Astrocyte of the hippocampus (primary cell): Measurements from ENCODE around the gene OR13C8.
A peak's percentile ranks its signal among the peaks of the same experiment; 100 is the strongest.
"Not testable (repeated sequence)": the region's sequence is repeated elsewhere in the genome, so short reads cannot be mapped to it uniquely, and the experiment has no call there.

Experiments
- DNase-seq: peaks from one replicate; pipeline ENCODE4 v3.0.0; 2011; ENCODE audit warnings: low read depth, low spot score

Gene OR13C8, protein sequence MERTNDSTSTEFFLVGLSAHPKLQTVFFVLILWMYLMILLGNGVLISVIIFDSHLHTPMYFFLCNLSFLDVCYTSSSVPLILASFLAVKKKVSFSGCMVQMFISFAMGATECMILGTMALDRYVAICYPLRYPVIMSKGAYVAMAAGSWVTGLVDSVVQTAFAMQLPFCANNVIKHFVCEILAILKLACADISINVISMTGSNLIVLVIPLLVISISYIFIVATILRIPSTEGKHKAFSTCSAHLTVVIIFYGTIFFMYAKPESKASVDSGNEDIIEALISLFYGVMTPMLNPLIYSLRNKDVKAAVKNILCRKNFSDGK

GRCh38 chr9:104568868-104569267, at the start of gene OR13C8:
Gene OR13C8, plus strand, starts transcription at chr9:104569168. Its CDS starts 0 bp downstream, at chr9:104569168.
- no peak for DNase-seq

DNA sequence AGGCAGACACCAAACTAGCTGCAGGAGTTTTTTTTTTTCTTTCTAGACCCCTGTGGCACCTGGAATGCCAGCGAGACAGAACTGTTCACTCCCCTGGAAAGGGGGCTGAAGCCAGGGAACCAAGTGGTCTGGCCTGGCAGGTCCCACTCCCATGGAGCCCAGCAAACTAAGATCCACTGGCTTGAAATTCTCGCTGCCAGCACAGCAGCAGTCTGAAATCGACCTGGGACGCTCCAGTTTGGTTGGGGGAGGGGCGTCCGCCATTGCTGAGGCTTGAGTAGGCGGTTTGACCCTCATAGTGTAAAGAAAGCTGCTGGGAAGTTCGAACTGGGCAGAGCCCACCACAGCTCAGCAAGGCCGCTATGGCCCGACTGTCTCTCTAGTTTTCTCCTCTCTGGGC, 48.7 kb upstream of the OR13C8 start:
- DNase-seq, result not testable (repeated sequence)

- DNase-seq, result no peak
Observed at GRCh38 chr9:104527109-104527508, 41.9 kb upstream of the OR13C8 start, which contains the start of gene OR13C4. Gene OR13C4, minus strand, starts transcription at chr9:104527209. Its CDS starts 0 bp downstream, at chr9:104527209.

DNA sequence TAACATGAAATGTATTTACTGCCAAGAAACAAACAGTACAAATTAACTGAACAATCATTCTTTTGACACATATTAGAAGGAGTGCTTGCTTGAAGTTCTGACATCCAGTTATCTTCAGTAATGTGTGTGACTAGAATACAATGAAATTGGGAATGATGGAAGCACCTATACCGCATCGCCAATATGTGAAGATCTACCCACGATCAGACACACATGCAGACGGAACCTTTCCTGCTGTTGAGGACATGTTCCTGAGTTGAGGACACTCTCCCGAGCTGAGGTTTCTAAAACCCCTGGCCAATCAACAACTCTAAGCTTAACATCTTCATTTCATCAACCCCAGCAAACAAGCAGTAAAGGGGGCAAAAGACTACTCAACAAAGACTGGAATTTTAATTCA, 32.2 kb upstream of the OR13C8 start, which contains the start of gene OR13C3:
OR13C3 (minus strand) TSS at position 101 of the 400 bp plus-strand sequence. CDS start 133 bp downstream, outside the sequence.
- no peak for DNase-seq

DNA sequence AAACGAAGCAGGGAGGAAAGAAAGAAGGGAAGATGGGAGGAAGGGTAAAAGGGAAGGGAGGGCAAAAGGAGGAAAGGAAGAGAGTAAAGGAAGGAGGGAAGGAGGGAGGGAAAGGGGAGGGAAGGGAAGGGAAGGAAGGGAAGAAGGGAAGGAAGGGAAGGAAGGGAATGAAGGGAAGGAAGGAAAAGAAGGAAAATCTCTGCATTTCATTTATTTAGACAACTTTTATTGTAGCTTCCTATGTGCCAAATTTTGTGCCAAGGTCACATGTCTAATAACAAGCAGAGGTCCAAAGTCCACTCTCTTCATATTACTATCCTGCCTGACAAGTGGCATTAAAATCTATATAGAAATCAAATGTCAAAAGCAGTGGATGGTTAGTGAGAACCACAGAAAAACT, 29.7 kb upstream of the OR13C8 start:
- DNase-seq, result no peak

DNA sequence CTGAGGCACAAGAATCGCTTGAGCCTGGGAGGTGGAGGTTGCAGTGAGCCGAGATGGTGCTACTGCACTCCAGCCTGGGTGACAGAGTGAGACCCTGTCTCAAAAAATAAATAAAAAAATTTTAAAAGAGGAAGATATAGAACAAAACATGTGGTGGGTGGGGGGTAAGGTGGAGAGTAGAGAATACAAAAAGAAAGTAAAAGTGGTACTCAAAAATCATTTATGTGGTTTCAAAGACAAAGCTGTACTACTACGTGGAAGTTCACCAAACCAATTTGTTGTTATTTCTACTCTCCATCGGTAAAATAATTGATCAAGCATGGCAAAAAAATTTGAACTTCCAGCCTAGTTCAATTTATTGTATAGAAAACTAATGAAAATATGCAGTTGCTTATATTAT, 24.3 kb upstream of the OR13C8 start:
- no peak for DNase-seq

- DNase-seq, result no peak
Observed at GRCh38 chr9:104553261-104553660, 15.7 kb upstream of the OR13C8 start.

DNA sequence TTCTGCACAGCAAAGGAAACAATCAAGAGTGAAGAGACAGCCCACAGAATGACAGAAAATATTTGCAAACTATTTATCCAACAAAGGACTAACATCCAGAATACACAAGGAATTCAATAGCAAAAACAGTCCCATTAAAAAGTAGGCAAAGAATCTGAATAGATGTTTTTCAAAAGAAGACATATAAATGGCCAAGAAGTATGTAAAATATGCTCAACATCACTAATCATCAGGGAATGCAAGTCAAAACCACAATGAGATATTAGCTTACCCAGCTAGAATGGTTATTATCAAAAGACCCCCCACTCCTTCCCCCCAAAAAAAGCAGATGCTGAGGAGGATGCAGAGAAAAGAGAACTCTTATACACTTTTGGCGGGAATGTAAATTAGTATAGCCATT, 13.4 kb upstream of the OR13C8 start:
- DNase-seq, result no peak

GRCh38 chr9:104556830-104557634, 11.9 kb upstream of the OR13C8 start:
- DNase-seq, result no peak

DNA sequence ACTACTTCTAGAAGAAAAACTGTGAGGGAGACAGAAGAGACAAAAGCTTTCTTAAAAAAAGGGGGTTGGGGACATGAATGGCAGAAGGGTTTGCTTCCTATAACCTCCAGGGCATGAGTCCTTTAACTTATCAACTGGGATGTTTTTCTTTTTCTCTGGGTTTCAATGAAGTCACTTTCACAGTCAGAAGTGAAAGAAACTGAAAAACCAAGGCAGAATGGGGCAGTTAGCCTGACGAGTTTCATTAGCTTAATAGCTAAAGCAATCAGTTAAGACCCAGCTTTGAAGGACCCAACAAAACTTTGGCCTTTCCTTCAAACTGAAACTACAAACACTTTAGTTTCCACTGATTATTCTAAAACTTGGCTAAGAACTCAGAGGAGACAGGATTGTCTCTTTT, 4.6 kb upstream of the OR13C8 start:
- DNase-seq, result no peak

DNA sequence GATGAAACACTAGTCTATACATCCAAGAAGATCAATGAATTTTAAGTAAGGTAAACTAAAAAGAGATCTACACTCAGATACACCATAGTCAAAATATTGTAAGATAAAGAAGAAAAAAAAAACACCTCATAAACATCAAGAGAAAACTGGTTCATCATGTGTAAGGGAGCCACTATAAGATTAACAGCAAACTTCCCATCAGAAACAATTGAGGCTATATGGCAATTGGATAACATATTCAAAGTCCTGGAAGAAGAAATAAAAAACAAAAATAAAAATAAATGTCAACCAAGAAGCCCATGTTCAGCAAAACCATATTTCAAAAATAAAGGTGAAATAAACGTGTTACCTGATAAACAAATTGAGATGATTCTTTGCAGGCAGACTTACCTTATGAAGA, 3.6 kb downstream of the OR13C8 start:
- DNase-seq, result no peak

GRCh38 chr9:104575456-104575855, 6.5 kb downstream of the OR13C8 start:
- DNase-seq, result no peak

DNA sequence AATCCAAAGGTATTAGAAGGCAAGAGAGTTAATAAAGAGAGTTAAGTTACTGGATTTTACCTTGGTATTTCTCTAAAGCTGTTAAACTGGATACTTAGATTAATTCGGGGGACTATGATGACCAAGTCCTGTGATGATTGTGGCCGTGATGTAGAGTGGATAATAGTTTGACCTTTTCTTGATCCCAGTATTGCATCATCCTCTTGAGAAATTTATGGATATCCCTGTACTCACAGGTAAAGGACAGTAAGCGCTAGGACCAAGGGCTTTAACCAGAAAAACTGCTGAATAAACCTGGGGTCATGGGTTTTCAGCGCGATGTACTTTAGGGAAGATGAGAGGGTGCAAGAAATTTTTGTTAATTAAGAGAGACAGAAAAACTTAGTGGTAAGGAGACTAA, 8.3 kb downstream of the OR13C8 start:
- no peak for DNase-seq

DNA sequence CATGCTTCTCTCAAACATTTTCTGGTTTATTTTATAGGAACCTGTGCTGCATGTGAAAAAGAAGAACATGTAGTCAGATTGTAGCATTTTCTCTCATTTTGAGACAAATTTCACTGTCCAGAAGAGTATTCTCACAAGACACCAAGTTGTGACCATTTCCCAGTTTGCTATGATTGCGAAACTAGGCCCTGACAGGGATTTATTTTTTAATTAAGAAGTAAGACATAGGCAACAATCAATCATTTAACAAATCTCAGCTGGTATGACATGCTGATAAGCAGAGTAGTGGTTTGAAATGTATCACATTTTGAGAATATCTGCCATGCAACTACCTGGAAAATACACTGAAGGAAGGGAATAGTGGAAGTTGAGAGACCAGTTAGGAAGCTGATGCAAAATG, 11.6 kb downstream of the OR13C8 start:
- DNase-seq, result no peak

GRCh38 chr9:104586496-104587180, 17.7 kb downstream of the OR13C8 start:
- DNase-seq, result no peak

GRCh38 chr9:104589626-104590025, 20.7 kb downstream of the OR13C8 start:
- no peak for DNase-seq

DNA sequence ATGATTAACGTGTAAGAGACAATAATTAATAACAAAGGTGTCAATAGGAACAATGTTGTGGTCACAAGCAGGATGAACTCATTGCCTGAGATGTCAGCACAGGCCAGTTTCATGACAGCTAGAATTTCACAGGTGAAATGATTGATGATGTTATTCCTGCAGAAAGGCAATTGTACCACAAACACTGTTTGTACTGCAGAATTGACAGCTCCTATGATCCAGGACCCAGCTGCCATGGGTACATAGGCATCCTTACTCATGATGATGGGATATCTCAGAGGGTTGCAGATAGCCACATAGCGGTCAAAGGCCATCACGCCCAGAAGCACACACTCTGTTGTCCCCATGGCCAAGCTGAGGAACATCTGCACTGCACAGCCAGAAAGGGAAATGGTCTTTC, 29.8 kb downstream of the OR13C8 start:
- not testable (repeated sequence) for DNase-seq

DNA sequence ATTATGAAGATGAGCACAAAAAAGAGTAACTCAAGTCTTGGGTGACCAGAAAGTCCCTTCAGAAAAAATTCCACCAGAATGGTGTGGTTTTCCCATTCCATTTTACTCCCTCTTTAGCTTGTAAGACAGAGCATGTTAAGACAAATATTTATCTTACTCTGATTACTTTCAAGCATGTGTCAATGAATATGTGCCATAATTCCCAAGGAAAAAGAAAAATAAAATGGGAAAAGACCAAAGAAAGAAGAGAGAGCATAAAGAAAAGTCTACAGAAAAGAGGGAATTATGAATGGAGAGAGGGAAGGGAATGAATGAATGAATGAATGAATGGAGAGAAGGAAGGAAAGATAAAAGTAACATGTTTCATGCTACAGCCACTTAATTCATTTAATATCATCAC, 30.3 kb downstream of the OR13C8 start, which contains the start of gene OR13C5:
OR13C5 (minus strand) TSS at position 101 of the 400 bp plus-strand sequence; CDS start at position 101, 0 bp downstream.
- not testable (repeated sequence) for DNase-seq

GRCh38 chr9:104604801-104605200, 35.8 kb downstream of the OR13C8 start:
- no peak for DNase-seq

GRCh38 chr9:104605527-104605926, 36.6 kb downstream of the OR13C8 start, which contains the start of gene OR13C2:
Gene OR13C2, minus strand, starts transcription at chr9:104605627. Its CDS starts 0 bp downstream, at chr9:104605627.
- not testable (repeated sequence) for DNase-seq

- DNase-seq, result peak; percentile 0
Observed at GRCh38 chr9:104606152-104606551, 37.2 kb downstream of the OR13C8 start.

DNA sequence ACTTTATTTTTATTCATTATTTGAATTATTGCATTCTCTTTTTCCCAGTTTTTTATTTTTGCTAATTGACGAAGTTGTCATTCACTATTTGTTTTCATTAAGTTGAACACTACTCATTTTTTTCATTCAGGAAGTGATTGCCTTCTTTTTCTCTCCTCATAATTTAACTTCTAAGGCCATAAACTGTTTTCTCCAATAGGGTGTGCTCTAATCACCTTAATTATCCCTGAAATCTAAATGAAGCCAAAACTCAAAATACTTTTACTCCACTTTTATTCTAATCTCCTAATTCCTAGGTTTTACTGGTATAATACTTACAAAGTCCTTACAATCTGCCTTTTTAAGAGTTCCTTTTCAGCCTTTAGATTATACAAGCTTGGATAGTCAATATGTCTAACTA, 39.4 kb downstream of the OR13C8 start:
- no peak for DNase-seq
